ENCODE data around the gene CD209. TPM values are rescaled to one million over a fixed set of nuclear protein-coding genes. Genes with fewer than 3 reads are reported as not detected.
A peak's percentile ranks its signal among the peaks of the same experiment; 100 is the strongest.

CD209 gene
- total RNA-seq, 1 donor from 2014 or later = 7.6 TPM

DNA sequence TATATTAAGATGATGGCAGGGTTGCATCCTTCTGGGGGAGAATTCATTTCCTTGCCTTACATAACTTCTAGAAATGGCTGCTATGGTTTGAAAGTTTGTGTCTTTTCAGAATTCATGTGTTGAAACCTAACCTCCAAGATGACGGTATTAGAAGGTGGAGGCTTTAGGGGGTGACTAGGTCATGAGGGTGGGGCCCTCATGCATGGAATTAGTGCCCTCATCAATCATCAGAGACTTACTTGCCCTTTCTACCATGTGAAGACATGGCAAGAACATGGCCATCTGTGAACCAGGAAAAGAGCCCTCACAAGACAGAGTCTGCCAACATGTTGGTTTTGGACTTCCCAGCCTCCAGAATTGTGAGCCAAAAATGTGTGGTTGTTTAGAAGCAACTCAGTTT, 30.6 kb downstream of the CD209 start:
- intact Hi-C loops (cut with DNase I) = no loop called here
- DNase-seq (ENCODE audit: low spot score) = no peak

DNA sequence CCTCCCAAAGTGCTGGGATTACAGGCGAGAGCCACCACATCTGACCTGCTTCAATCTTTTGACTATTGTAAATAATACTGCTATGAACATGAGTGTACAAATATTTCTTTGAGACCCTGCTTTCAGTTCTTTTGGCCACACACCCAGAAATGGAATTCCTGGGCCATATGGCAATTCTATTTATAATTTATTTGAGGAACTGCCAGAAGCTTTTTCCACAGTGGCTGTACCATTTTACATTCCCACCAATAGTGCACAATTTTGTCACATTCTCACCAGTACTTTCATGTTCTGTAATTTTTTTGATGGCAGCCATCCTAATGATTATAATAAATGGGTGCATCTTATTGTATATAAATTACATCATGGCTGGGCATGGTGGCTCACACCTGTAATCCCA, 31.7 kb downstream of the CD209 start:
- no peak for DNase-seq (ENCODE audit: low spot score)
- intact Hi-C loops (cut with DNase I) = no loop called here

DNA sequence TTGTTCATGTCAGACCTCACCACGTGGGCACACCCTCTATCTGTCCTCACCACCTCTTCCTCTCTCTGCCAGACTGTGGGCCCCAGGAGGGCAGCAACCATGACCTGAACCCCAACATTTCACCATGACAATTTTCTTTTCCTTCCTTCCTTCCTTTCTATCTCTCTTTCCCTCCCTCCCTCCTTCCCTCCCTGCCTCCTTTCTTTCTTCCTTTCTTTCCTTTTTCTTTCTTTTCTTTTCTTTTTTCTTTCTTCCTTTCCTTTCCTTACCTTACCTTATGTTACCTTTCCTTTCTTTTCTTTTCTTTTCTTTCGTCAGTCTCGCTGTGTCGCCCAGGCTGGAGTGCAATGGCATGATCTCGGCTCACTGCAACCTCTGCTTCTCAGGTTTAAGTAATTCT, 36.7 kb downstream of the CD209 start:
- intact Hi-C loops (cut with DNase I) = no loop called here
- DNase-seq (ENCODE audit: low spot score) = no peak

DNA sequence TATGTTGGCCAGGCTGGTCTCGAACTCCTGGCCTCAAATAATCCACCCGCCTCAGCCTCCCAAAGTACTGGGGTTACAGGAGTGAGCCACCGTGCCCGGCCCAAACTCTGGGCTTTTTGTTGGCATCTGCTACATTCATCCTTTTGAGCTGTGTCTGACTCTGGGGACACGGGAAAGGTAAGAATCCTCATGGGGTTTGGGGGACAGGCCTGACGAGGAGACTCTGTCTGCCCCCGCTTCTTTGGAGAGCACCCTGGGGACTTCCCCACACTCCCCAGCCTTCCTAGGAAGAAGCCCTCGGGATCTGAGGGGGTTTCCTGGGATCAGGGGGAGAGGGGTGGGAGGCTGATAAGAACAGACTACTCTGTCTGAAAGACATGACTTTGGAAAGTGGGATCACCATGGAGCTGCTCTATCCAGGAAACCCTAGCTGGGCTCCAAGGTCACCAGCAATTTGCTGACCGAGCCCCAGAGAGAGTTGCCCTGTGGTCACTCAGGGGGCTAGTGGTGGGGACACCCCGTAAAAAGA, 37.3 kb downstream of the CD209 start:
- intact Hi-C loops (cut with DNase I) = no loop called here
- DNase-seq (ENCODE audit: low spot score) = no peak

DNA sequence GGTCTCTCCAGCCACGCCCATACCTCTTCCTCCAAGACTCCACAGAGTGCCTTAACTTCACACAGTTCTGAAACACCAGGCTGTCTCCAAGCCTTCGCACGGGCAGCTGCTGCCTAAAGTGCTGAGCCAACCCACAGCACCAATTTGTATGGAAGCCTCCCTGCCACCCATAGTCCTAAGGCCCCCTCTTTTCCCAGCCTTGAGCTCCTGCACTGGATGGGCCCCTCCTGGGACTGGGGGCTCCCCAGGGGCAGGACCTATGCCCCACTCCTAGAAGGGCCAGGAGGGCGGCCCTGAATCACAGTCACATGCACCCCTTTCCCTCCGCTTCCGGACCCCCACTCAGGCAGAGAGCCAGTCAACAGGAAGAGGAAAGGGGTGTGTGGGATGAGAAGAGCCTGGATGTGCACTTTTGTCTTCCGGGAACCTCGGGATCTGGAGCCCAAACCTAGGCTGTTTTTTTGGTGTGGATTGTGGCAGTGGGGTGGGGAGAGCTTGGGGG, 40.3 kb downstream of the CD209 start:
- DNase-seq (ENCODE audit: low spot score) = no peak
- intact Hi-C loops (cut with DNase I) = no loop called here

DNA sequence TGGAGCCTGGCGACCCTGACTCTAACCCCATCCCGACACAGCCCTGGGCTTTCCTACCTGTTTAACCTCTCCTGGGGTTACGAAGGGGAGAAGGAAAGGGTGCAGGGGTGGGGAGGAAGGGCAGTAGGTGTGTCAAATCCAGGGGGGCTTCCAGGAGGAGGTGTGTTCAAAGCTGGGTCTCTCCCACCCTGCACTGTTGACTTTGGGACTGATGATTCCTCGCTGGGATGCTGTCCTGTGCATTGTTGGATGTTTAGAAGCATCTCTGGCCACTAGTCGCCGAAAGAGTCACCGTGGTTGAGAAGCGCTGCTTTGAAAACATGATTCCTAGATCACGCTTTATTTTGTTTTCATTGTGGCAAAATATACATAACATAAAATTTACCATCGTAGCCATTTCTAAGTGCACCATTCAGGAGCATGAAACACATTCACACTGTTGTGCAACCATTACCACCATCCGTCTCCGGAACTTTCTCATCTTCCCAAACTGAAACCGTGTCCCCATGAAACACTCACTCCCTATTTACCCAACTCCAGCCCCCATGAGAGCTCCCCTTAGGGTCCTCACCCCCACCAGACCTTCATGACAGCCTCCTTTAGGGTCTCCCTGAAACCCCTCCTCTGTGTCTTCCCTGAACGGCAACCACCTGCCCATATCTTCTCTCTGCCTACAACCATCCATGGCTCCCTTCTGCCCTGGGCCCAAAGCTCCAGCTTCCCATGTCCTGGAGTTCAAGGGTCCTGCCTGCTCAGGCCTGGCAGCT, 41.0 kb downstream of the CD209 start:
- intact Hi-C loops (cut with DNase I) = no loop called here
- DNase-seq (ENCODE audit: low spot score) = no peak

DNA sequence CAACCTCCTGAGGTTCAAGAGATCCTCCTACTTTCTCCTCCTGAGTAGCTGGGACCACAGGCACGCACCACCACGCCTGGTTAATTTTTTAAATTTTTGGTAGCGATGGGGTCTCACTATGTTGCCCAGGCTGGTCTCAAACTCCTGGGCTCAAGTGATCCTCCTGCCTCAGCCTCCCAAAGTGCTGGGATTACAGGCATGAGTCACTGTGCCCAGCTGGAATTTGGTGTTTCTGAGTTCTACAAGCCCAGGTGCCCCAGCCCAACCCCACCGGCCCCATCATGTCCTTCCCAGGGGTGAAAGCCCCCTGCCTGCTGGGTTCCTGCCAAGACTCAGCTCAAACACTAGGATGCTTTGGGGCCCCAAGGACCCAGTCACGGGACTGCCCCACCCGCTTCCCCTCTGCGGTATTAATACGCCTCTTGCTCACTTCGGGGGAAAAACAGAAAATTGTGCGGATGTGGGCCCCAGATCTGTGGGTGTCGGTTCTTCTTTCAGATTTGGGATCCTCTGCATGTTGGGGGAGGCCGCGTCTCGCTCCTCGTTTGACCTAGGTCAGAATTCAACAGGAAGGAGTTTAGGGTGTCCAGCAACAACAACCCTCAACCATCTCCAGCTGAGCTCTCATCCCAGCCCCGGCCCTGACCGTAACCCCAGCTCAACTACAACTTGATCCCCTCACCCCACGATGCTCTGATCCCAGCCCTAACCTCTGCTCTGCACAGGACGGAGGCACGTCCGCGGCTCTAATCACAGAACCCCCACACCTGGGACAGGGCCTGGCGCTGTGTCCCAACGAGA, 41.7 kb downstream of the CD209 start:
- intact Hi-C loops (cut with DNase I) = no loop called here
- DNase-seq (ENCODE audit: low spot score) = peak; percentile 80

DNA sequence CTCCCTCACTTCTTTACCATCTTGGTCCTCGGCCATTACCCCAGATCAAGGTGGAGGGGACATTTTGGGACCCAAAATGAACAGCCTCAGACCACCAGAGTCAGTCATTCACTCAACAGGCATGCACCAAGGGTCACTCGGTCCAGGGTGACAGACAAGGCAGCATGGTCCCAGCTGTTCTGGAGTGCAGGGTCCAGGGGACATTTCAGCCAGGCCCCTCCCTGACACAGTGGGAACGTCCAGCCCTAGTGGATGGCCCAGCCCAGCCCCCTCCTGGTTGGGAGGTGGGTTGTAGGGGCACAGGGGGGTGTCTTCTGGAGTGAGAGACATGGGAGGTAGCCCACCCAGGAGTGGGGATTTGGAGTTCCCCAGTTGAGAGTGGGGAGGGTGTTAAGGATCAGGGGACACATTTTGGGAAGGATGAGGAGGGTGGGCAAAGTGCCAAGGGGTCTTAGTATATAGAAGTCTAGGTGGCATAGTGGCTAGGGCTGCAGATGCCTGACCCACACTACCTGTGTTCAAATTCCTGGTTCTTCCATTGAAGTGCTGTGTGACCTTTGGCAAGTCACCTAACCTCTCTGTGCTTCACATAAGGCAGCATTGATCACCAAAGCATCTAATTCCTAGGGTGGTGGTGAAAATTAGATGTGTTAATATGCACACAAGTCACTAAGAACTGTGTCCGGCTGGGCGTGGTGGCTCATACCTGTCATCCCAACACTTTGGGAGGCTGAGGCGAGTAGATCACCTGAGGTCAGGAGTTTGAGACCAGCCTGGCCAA, 42.9 kb downstream of the CD209 start:
- no peak for DNase-seq (ENCODE audit: low spot score)
- intact Hi-C loops (cut with DNase I) = no loop called here

GRCh38 chr19:7703332-7703731, 44.0 kb downstream of the CD209 start:
- intact Hi-C loops (cut with DNase I) = no loop called here
- no peak for DNase-seq (ENCODE audit: low spot score)

GRCh38 chr19:7701654-7702457, 45.5 kb downstream of the CD209 start, which contains the start of gene FCER2:
Gene FCER2, minus strand, starts transcription at chr19:7702131. Its CDS starts 2,371 bp downstream, at chr19:7699760.
- intact Hi-C loops (cut with DNase I) = no loop called here
- DNase-seq (ENCODE audit: low spot score) = no peak

GRCh38 chr19:7701049-7701653, 46.2 kb downstream of the CD209 start:
- no peak for DNase-seq (ENCODE audit: low spot score)
- intact Hi-C loops (cut with DNase I) = no loop called here

- intact Hi-C loops (cut with DNase I) = no loop called here
- no peak for DNase-seq (ENCODE audit: low spot score)
Measured at GRCh38 chr19:7699417-7700401, 47.6 kb downstream of the CD209 start.

DNA sequence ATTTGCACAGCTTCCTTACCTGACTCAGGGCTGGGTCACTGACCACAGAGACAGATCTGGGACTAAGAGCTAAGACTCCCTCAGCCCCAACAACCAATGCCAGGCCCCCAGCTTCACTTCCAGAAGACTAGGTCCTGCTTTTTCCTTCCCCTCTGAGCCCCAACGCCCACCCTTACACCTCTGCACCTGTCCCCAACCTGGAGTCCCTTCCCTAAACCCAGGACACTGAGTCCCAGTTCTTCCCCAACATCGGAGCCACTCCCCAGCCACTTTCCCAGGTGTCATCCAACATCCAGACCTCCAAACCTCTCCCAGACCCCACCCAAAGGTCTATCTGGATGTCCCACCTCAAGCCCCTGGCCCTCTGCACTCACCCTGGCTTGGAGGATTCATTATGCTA, 48.3 kb downstream of the CD209 start:
- no peak for DNase-seq (ENCODE audit: low spot score)
- intact Hi-C loops (cut with DNase I) = no loop called here

DNA sequence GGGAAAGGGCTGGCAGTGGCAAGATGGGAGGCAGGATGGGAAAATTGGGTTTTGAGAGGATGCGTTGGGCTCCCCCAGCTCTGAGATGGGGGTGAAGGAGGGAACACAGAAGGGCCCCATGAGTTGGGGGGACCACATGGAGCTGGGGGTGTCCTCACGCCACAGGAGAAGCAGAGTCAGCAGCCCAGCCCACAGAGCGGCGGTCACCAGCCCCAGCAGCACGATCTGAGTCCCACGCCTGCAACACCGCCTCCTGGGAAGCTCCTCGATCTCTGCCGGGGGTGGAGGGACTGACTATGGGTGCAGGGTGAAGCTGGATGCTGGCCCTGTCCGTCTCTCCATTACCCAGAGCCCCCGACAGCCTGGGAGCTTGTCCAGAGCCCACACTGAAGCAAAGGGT, 48.8 kb downstream of the CD209 start:
- DNase-seq (ENCODE audit: low spot score) = no peak
- intact Hi-C loops (cut with DNase I) = no loop called here

- no peak for DNase-seq (ENCODE audit: low spot score)
- intact Hi-C loops (cut with DNase I) = no loop called here
Measured at GRCh38 chr19:7697721-7698287, 49.5 kb downstream of the CD209 start.

- DNase-seq (ENCODE audit: low spot score) = no peak
- intact Hi-C loops (cut with DNase I) = no loop called here
Measured at GRCh38 chr19:7694499-7694898, 52.8 kb downstream of the CD209 start.

DNA sequence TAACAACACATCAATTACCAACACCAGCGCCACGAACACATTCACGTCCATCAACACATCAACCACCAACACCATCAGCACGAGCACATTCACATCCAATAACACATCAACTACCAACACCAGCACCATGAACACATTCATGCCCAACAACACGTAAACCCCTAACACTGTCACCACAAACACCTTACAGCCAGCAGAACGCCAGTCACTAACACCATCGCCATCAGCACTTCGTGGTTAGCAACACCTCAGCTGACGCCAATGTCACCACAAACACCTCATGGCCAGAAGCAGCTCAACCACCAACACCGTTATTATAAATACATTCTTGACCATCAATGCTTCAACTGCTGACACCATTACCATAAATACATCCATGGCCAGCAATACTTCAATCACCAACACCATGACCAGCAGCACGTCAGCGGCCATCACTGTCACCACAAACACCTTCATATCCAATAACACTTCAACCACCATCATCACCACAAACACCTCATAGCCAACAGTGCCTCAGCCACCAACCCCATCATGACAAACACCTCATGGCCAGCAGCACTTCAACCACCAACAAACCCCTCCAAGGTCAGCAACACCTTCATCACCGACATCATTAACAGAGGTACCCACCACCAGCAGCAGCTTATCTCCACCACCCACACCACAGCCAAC, 54.8 kb downstream of the CD209 start:
- intact Hi-C loops (cut with DNase I) = no loop called here
- no peak for DNase-seq (ENCODE audit: low spot score)

All from cardiac septum (tissue), 1 donor.